Measurements from ENCODE around the gene SLC2A11. TPM values are rescaled to one million over a fixed set of nuclear protein-coding genes. Genes with fewer than 3 reads are reported as not detected.

SLC2A11 gene
- polyA plus RNA-seq, 2 of the 4 experiments (the other 2 are of a cell fraction), result 5.6 to 12.4 TPM

GRCh38 chr22:23883658-23884057 is 26.0 kb downstream of the SLC2A11 start:
- POLR2A ChIA-PET, result no interaction called here
- Histone ChIP-seq H3K4me1 (peaks cover 9% of the 10 kb centered on the region), H3K27ac (no peak overlapping the region), H3K4me2 (no peak overlapping the region), H3K9me3 (no peaks in the 10 kb centered on the region), H3K4me3 (no peak overlapping the region)
- ATAC-seq (no peak), DNase-seq (ENCODE audit: low read depth in 1 of 2, low spot score in 1 of 2) (no peak), FAIRE-seq (no peak)
- CTCF ChIA-PET, result interaction anchor here (0.9 to 1.3 kb wide), 3 partner anchors 9 to 34 kb away, joined by 4 read pairs; partner anchors contain the start of gene MIF
- WGBS (ENCODE audit: missing lambda C conversion rate), result no CpG with 5 or more reads among the region's 9 CpGs
- TF ChIP-seq PHF8 (IDR thresholded peaks at IDR 0.05; ENCODE audit: borderline replicate concordance, low read depth) (no peak), RCOR1 (IDR thresholded peaks at IDR 0.05; ENCODE audit: low read depth, low read length) (no peak), HEYL (CRISPR knock-in tag; IDR thresholded peaks at IDR 0.05) (no peak), FOSB (CRISPR knock-in tag; IDR thresholded peaks at IDR 0.05) (no peak), REST (IDR thresholded peaks at IDR 0.05) (no peak), EHMT2 (IDR thresholded peaks at IDR 0.05; ENCODE audit: low read depth) (no peak), HDAC2 (IDR thresholded peaks at IDR 0.05) (no peak), EHF (CRISPR knock-in tag; IDR thresholded peaks at IDR 0.05) (no peak), RARB (CRISPR knock-in tag; IDR thresholded peaks at IDR 0.05) (no peak), NPAS2 (CRISPR knock-in tag; IDR thresholded peaks at IDR 0.05; ENCODE audit: borderline replicate concordance) (no peak), HES2 (IDR thresholded peaks at IDR 0.05) (no peak), TP53 (CRISPR knock-in tag; IDR thresholded peaks at IDR 0.05) (no peak), GATA3 (IDR thresholded peaks at IDR 0.05; ENCODE audit: borderline replicate concordance) (no peak), CTCF (IDR thresholded peaks at IDR 0.05) (no peak), MAZ (IDR thresholded peaks at IDR 0.05; ENCODE audit: borderline replicate concordance, low read depth, low read length) (no peak), ZSCAN20 (CRISPR knock-in tag; IDR thresholded peaks at IDR 0.05) (no peak), NR3C1 (IDR thresholded peaks at IDR 0.05) (no peak), ZC3H11A (IDR thresholded peaks at IDR 0.05) (no peak), MAFK (IDR thresholded peaks at IDR 0.05; ENCODE audit: partially characterized antibody) (no peak), SREBF2 (IDR thresholded peaks at IDR 0.05) (no peak)

GRCh38 chr22:23884140-23884539 is 26.5 kb downstream of the SLC2A11 start:
- DNase-seq (ENCODE audit: low read depth in 1 of 2, low spot score in 1 of 2), result no peak
- Histone ChIP-seq H3K27ac (no peak overlapping the region), H3K4me2 (no peak overlapping the region), H3K9me3 (no peaks in the 10 kb centered on the region), H3K4me3 (no peak overlapping the region), H3K4me1 (peaks cover 14% of the 10 kb centered on the region)
- no peak for FAIRE-seq
- ChIA-PET POLR2A (no interaction called here), CTCF (interaction anchor here (0.9 to 1.4 kb wide), 4 partner anchors 8 to 34 kb away, joined by 4 read pairs; partner anchors contain the start of gene MIF)
- no peak for ATAC-seq
- no CpG with 5 or more reads among the region's 9 CpGs for WGBS (ENCODE audit: missing lambda C conversion rate)
- no peak for TF ChIP-seq TFCP2L1 (CRISPR knock-in tag; IDR thresholded peaks at IDR 0.05)

Measured in A549 (cell line).